GM18519 (cell line): Measurements from ENCODE around the gene PRTG.
"Not testable (repeated sequence)": the region's sequence is repeated elsewhere in the genome, so short reads cannot be mapped to it uniquely, and the experiment has no call there.

ENCODE experiments used
- ATAC-seq: cut with Tn5 transposase; IDR thresholded peaks from one replicate; pipeline ENCODE4 v1.9.1; 2021; ENCODE audit warnings: mild to moderate bottlenecking, moderate library complexity; ENCODE audit not compliant: unreplicated experiment, low FRiP score

PRTG gene

GRCh38 chr15:55750706-55751105 lies 7.8 kb upstream of the PRTG start:
- no peak for ATAC-seq

- no peak for ATAC-seq
Measured at GRCh38 chr15:55743729-55744655, 1.0 kb upstream of the PRTG start.

GRCh38 chr15:55742498-55742926 lies 440 bp downstream of the PRTG start:
- ATAC-seq, result no peak

GRCh38 chr15:55741833-55742497 lies 987 bp downstream of the PRTG start:
- no peak for ATAC-seq

- no peak for ATAC-seq
Measured at GRCh38 chr15:55740981-55741832, 1.7 kb downstream of the PRTG start.

- no peak for ATAC-seq
Measured at GRCh38 chr15:55740359-55740878, 2.5 kb downstream of the PRTG start.

- ATAC-seq, result no peak
Measured at GRCh38 chr15:55739641-55740040, 3.3 kb downstream of the PRTG start.

- ATAC-seq, result no peak
Measured at GRCh38 chr15:55738715-55739114, 4.2 kb downstream of the PRTG start.

GRCh38 chr15:55737373-55737772 lies 5.6 kb downstream of the PRTG start:
- ATAC-seq, result no peak

- ATAC-seq, result no peak
Measured at GRCh38 chr15:55736756-55737155, 6.2 kb downstream of the PRTG start.

GRCh38 chr15:55734641-55735040 lies 8.3 kb downstream of the PRTG start:
- no peak for ATAC-seq

- ATAC-seq, result not testable (repeated sequence)
Measured at GRCh38 chr15:55733461-55733860, 9.5 kb downstream of the PRTG start.

- no peak for ATAC-seq
Measured at GRCh38 chr15:55721554-55722185, 21.3 kb downstream of the PRTG start.

- ATAC-seq, result no peak
Measured at GRCh38 chr15:55715355-55716076, 27.4 kb downstream of the PRTG start.

GRCh38 chr15:55714064-55714463 lies 28.9 kb downstream of the PRTG start:
- no peak for ATAC-seq

GRCh38 chr15:55712363-55712762 lies 30.6 kb downstream of the PRTG start:
- no peak for ATAC-seq

GRCh38 chr15:55710286-55710685 lies 32.7 kb downstream of the PRTG start:
- no peak for ATAC-seq

GRCh38 chr15:55709458-55709857 lies 33.5 kb downstream of the PRTG start:
- ATAC-seq, result no peak

GRCh38 chr15:55708720-55709119 lies 34.2 kb downstream of the PRTG start:
- ATAC-seq, result no peak
